Esophagus squamous epithelium (tissue), 5 donors: ENCODE measurements around the gene SYTL5. TPM values are rescaled to one million over a fixed set of nuclear protein-coding genes. Genes with fewer than 3 reads are reported as not detected.

ENCODE experiments used
- DNase-seq: peaks from one replicate; lab custom pipeline; 2025; lab: John Stamatoyannopoulos, UW
- H3K27ac ChIP-seq, 4 donors: fragments of 200-600 bp; sonication (generic); one replicate each; pipeline ENCODE4 v1.5.1; 2016 to 2019; ENCODE audit warnings: mild to moderate bottlenecking in 1 of 4
- H3K27me3 ChIP-seq, 4 donors: fragments of 200-600 bp; sonication (generic); 1 replicate in 3 of 4; 2 replicates in 1 of 4; pipeline versions ENCODE4 v1.5.1 to v1.6.0; 2017 to 2021; ENCODE audit warnings: antibody characterized with exemption in 1 of 4
- H3K36me3 ChIP-seq, 3 donors: fragments of 200-600 bp; sonication (generic); one replicate each; pipeline ENCODE4 v1.5.1; 2016 to 2019
- H3K4me1 ChIP-seq, 3 donors: fragments of 200-600 bp; sonication (generic); one replicate each; pipeline ENCODE4 v1.5.1; 2017 to 2019
- H3K4me3 ChIP-seq, 4 donors: fragments of 200-600 bp; sonication (generic); 1 replicate in 3 of 4; 2 replicates in 1 of 4; pipeline ENCODE4 v1.5.1; 2016 to 2019; ENCODE audit warnings: mild to moderate bottlenecking in 2 of 4, moderate library complexity in 1 of 4
- H3K9me3 ChIP-seq, 3 donors: fragments of 200-600 bp; sonication (generic); one replicate each; pipeline ENCODE4 v1.5.1; 2016 to 2019
- CTCF ChIP-seq, 6 experiments: fragments of 450-650 bp in 4 of 6; fragments of 200-600 bp in 2 of 6; sonication (generic) in 2 of 6; IDR thresholded peaks; one replicate each; pipeline ENCODE4 v1.5.1; 2016 to 2019; ENCODE audit warnings: antibody characterized with exemption in 6 of 6, mild to moderate bottlenecking in 4 of 6, moderate library complexity in 4 of 6
- POLR2A ChIP-seq, 4 donors: fragments of 450-650 bp; IDR thresholded peaks; one replicate each; pipeline ENCODE4 v1.6.1; 2017; ENCODE audit warnings: antibody characterized with exemption in 4 of 4, mild to moderate bottlenecking in 4 of 4, moderate library complexity in 3 of 4
- WGBS, 2 donors: methylation state at CpG; one replicate each; pipeline ENCODE4 v1.1.5; 2018; 5-methylcytosine and 5-hydroxymethylcytosine counted together
- intact Hi-C: fragments of 100-400 bp; cut with DNase I; formaldehyde crosslinking; loops from one replicate; pipeline ENCODE4 v1.15.0; 2022
- total RNA-seq, 4 donors: library from RNA; depleted of rRNA; stranded (reverse); fragments of >200 nt; gene quantifications; one replicate each; pipeline ENCODE4 v1.1.0, GENCODE V29; 2016
- donor health status: DM: yes; HTN: yes; CAD: no.

The SYTL5 gene
- total RNA-seq, 4 donors from 2014 or later, result 0.76 to 8.9 (median 4.8) TPM

- Histone ChIP-seq H3K36me3 (no peaks in the 10 kb centered on the region), H3K4me3 (no peak overlapping the region), H3K9me3 (no peaks in the 10 kb centered on the region), H3K4me1 (no peaks in the 10 kb centered on the region), H3K27me3 (no peaks in the 10 kb centered on the region), H3K27ac (no peak overlapping the region)
- 36 to 80% methylated on average over 1 of the region's 1 CpG for WGBS, 2 donors
- DNase-seq, result no peak
- intact Hi-C loops, result no loop called here
- TF ChIP-seq CTCF (IDR thresholded peaks at IDR 0.05) (no peak), POLR2A (IDR thresholded peaks at IDR 0.05) (no peak)
These were observed 136.3 kb downstream of the SYTL5 start for GRCh38 chrX:38142610-38143009.

GRCh38 chrX:38149016-38149415 lies 142.7 kb downstream of the SYTL5 start:
- no peak overlapping the region for H3K4me3 ChIP-seq
- DNase-seq, result no peak
- no peaks in the 10 kb centered on the region for H3K27me3 ChIP-seq
- H3K27ac ChIP-seq, result no peak overlapping the region
- 80% methylated on average over 1 of the region's 2 CpGs; no CpG with 5 or more reads in 1 of the 2 donors for WGBS, 2 donors
- intact Hi-C loops, result no loop called here
- H3K36me3 ChIP-seq, result no peaks in the 10 kb centered on the region
- no peak for TF ChIP-seq CTCF (IDR thresholded peaks at IDR 0.05)
- TF ChIP-seq POLR2A (IDR thresholded peaks at IDR 0.05), result no peak
- no peaks in the 10 kb centered on the region for H3K9me3 ChIP-seq
- H3K4me1 ChIP-seq, result no peaks in the 10 kb centered on the region

- no peak for DNase-seq
- TF ChIP-seq POLR2A (IDR thresholded peaks at IDR 0.05) (no peak), CTCF (IDR thresholded peaks at IDR 0.05) (no peak)
- Histone ChIP-seq H3K27ac (no peak overlapping the region), H3K36me3 (no peaks in the 10 kb centered on the region), H3K4me1 (no peaks in the 10 kb centered on the region), H3K9me3 (no peaks in the 10 kb centered on the region), H3K4me3 (no peak overlapping the region), H3K27me3 (no peaks in the 10 kb centered on the region)
- intact Hi-C loops, result no loop called here
- 66 to 90% methylated on average over 4 of the region's 4 CpGs for WGBS, 2 donors
These were observed 144.6 kb downstream of the SYTL5 start for GRCh38 chrX:38150993-38151392.

- Histone ChIP-seq H3K9me3 (no peaks in the 10 kb centered on the region), H3K27me3 (no peaks in the 10 kb centered on the region), H3K36me3 (no peaks in the 10 kb centered on the region), H3K4me1 (no peaks in the 10 kb centered on the region), H3K27ac (no peak overlapping the region), H3K4me3 (no peak overlapping the region)
- intact Hi-C loops, result no loop called here
- TF ChIP-seq CTCF (IDR thresholded peaks at IDR 0.05), result no peak
- TF ChIP-seq POLR2A (IDR thresholded peaks at IDR 0.05), result no peak
- DNase-seq, result no peak
- WGBS, 2 donors, result 60 to 86% methylated on average over 5 of the region's 5 CpGs
These were observed 145.1 kb downstream of the SYTL5 start for GRCh38 chrX:38151441-38151840.

- WGBS, 2 donors, result 36 to 80% methylated on average over 5 of the region's 5 CpGs
- intact Hi-C loops, result no loop called here
- H3K36me3 ChIP-seq, result no peaks in the 10 kb centered on the region
- H3K4me3 ChIP-seq, result no peak overlapping the region
- no peaks in the 10 kb centered on the region for H3K27me3 ChIP-seq
- no peaks in the 10 kb centered on the region for H3K4me1 ChIP-seq
- TF ChIP-seq POLR2A (IDR thresholded peaks at IDR 0.05) (no peak), CTCF (IDR thresholded peaks at IDR 0.05) (no peak)
- no peaks in the 10 kb centered on the region for H3K9me3 ChIP-seq
- H3K27ac ChIP-seq, result no peak overlapping the region
- no peak for DNase-seq
These were observed 148.0 kb downstream of the SYTL5 start for GRCh38 chrX:38154340-38154739.
